AG08396 (cell line): ENCODE measurements around the gene DOCK1.

Source experiments
- DNase-seq: peaks from one replicate; pipeline ENCODE4 v3.0.0; 2012; ENCODE audit warnings: low spot score, mixed read lengths

DOCK1 gene

GRCh38 chr10:127012071-127012768, 107.0 kb downstream of the DOCK1 start:
- DNase-seq: no peak

DNA sequence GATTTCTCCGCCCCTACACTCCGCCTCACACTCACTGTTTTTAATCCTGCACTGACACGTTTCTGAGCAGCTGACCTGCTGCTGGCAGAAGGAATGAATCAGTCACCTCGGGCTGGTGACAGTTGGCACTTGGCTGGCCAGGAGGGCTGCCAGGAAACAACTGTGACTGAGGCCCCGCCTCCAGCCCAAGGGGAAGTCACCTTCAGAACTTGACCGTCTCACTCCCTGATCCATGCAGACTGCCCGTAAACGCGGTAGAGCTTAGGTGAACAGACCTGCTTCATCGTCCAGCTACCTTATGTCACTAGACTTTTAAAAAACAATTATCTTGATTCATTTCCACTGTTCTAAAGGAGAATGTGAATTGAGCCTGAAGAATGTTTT, 107.5 kb downstream of the DOCK1 start:
- DNase-seq: peak; percentile 48

DNA sequence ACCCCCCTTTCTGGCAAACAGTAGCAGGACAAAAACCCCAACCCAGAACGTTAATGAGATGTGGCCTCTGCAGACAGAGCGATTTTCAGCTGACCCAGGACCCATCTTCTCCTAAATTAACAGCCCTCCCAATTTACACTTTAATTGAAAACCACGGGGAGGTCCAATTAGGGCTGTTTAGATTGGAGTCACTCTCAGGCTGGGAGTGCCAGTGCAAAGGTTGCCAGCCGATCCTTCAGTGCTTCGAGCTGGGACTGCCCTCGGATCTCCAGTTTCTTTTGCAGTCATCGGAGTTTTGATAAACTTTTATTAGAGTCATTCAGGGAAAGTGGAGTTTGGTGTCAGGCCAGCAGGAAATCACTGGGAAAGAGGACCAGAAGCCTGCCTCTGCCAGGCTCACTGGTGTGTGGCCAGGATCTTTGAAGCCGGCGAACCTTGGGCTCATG, 108.0 kb downstream of the DOCK1 start:
- no peak for DNase-seq

DNA sequence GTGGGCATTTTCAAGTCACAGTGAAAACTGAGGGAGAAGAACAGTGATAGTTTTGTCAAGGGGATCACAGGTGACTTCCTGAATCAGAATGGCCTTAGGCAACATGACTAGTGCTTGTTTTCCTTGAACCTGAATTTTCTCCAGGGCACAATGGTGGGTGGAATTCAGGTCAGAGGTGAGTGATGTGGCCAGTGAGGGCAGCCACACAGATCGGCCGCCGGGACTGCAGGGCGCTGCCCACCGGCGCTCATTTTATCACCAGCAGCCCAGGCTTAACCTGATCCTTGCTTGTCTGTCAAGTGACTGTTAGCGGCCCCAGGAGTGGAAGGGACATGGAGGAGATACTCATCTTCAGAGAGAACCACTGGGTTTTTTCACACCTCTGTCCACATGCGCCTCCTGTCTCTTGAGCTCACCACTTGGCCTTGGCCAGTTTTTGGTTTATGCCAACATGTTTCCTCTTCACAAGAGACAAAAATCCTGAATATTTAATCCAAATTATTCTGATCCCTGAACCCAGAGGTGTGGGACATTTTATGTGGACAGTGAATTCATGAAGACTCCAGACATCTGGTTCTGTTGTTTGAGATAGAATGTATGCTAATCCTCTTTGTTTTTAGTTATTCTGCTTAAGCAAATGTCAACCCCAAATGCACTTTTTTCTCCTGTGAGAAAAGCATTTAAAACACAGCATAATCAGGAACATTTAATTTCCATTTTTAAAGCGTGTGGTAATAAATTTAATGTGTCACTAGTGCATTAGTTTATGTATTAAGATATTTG, 108.7 kb downstream of the DOCK1 start:
- DNase-seq: no peak

- DNase-seq: no peak
Measured at GRCh38 chr10:127014671-127015070, 109.4 kb downstream of the DOCK1 start.

DNA sequence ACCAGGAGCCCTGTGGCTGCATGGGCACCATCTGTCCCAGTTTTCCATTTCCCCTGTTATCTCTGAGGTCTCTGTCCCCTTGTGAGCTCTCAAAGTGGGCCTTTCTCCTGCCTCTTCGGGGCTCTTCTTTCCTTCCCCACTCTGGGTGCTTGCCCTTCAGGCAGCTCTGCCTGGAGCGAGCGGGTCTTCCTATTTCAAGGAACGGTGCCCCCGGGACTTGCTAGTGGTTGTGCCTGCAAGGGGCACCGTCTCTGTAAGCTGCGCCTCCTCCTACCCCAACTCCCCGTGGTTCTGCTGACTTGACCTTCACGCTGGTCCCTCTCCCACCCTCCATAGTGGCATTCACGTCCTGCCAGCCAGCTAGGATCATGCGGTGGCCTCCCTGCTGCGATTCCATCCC, 110.1 kb downstream of the DOCK1 start:
- no peak for DNase-seq

DNA sequence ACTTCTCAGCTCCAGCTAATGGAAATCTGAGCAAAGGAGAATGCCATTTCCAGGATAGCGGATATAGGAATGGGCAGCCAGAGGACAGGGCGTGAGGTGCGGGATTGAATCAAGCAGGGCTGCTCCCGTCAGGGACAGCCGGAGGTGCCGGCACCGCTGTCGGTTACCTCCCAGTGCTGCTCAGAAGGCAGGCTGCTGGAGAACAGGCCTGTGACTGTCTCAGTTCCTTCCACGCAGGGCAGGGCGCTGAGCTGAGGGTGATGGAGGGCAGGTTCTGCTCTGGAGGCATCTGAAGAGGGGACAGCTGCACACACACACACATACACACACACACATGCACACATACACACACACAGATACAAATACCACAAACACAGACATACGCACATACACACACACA, 111.1 kb downstream of the DOCK1 start:
- no peak for DNase-seq

GRCh38 chr10:127017541-127018297, 112.5 kb downstream of the DOCK1 start:
- no peak for DNase-seq

DNA sequence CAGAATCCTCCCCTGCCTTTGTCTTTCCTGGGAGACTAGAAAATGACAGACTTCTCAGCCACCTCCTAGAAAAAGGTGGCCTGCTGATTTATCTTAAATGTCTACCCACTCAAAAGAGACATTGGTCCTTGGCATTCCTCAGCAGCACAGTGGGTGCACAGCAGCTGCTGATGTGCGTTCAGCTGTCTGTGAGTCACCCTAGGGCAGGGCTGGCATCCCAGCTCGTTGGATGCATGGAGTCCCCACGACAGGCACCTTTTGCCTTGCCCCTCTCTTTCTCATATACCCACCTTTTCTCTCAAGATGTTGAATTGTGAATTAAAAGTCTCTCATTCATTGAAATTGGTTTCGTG, 113.0 kb downstream of the DOCK1 start:
- DNase-seq: no peak

- no peak for DNase-seq
Measured at GRCh38 chr10:127018766-127019165, 113.5 kb downstream of the DOCK1 start.

- no peak for DNase-seq
Measured at GRCh38 chr10:127020260-127020659, 115.0 kb downstream of the DOCK1 start.

GRCh38 chr10:127021801-127022200, 116.6 kb downstream of the DOCK1 start:
- no peak for DNase-seq

GRCh38 chr10:127024685-127025435, 119.6 kb downstream of the DOCK1 start:
- DNase-seq: peak; percentile 75

DNA sequence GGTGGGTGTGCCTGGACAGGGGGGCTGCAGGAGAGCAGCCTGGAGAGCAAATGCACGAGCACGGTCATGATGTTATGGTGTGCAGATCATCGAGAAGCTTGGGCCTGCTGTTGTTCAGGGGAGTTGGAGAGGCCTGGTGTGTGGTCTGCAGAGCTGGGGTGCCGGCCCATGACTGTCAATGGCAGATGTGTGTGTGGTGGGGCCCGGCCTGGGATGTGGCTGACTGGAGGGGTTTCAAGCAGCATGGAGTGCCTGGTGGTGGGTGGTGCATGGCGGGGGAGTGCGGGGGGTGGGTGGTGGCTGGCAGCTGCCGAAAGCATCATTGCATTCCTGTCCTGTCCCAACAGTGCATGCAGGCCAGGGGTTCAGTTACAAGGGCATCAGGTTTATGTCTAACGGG, 122.6 kb downstream of the DOCK1 start:
- DNase-seq: no peak

GRCh38 chr10:127028556-127028955, 123.3 kb downstream of the DOCK1 start:
- no peak for DNase-seq

GRCh38 chr10:127029061-127029460, 123.8 kb downstream of the DOCK1 start:
- no peak for DNase-seq

GRCh38 chr10:127033216-127034033, 128.2 kb downstream of the DOCK1 start:
- DNase-seq: no peak

DNA sequence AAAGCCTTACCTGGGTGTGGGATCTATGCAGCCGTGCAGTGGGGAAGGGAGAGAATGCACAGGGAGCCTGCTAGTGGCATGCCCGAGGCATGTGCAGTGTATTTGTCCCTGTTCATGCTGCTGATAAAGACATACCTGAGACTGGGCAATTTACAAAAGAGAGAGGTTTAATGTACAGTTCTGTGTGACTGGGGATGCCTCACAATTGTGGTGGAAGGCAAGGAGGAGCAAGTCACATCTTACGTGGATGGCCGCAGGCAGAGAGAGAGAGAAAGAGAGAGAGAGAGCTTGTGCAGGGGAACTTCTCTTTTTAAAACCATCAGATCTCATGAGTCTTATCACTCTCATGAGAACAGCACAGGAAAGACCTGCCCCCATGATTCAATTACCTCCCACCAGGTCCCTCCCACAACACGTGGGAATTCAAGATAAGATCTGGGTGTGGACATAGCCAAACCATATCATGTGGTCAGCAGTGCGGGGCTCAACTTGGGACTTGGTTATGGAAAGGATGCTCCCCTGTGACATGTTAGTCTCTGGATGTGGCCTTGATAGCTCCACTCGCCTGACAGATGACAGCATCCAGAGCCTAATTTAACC, 128.9 kb downstream of the DOCK1 start:
- no peak for DNase-seq

- no peak for DNase-seq
Measured at GRCh38 chr10:127034790-127035189, 129.6 kb downstream of the DOCK1 start.

GRCh38 chr10:127035827-127036226, 130.6 kb downstream of the DOCK1 start:
- DNase-seq: no peak

GRCh38 chr10:127036987-127037386, 131.8 kb downstream of the DOCK1 start:
- no peak for DNase-seq
